BJ (cell line): ENCODE data around the gene CDK17. TPM values are rescaled to one million over a fixed set of nuclear protein-coding genes. Genes with fewer than 3 reads are reported as not detected.

Experiments used
- CTCF ChIA-PET: fragments of 350-600 bp; formaldehyde crosslinking; extraction: SDS; loops from one replicate; lab custom pipeline; 2021; ENCODE audit warnings: antibody characterized with exemption, inconsistent platforms; lab: Yijun Ruan, JAX
- POLR2A ChIA-PET: fragments of 300-600 bp; sonication (Branson Sonifier 250); formaldehyde crosslinking; extraction: SDS; loops from one replicate; lab custom pipeline; 2021; ENCODE audit warnings: antibody characterized with exemption; lab: Charles Lee
- DNase-seq: peaks from one replicate; pipeline ENCODE4 v3.0.0-alpha.2; 2011; ENCODE audit warnings: low read depth
- H3K27me3 ChIP-seq: 2 replicates; pipeline ENCODE4 v1.6.0; 2011; ENCODE audit warnings: low read length; ENCODE audit not compliant: control insufficient read depth, insufficient read depth
- H3K36me3 ChIP-seq: 2 replicates; pipeline ENCODE4 v1.5.1; 2011; ENCODE audit warnings: low read length; ENCODE audit not compliant: control insufficient read depth, insufficient read depth
- H3K4me3 ChIP-seq: 2 replicates; pipeline ENCODE4 v1.5.1; 2011; ENCODE audit warnings: low read depth, mild to moderate bottlenecking, control low read depth, low read length
- CTCF ChIP-seq: IDR thresholded peaks from 2 replicates; pipeline ENCODE4 v1.5.1; 2011; ENCODE audit warnings: low read depth, mild to moderate bottlenecking, control low read depth, inconsistent platforms, low read length, moderate library complexity; ENCODE audit not compliant: insufficient read depth
- polyA plus RNA-seq: library from polyadenylated mRNA; depleted of rRNA; stranded (reverse); fragments of >200 nt; gene quantifications from 2 replicates; pipeline ENCODE4 v1.2.3, GENCODE V29; 2011

The CDK17 gene
- polyA plus RNA-seq, 1 experiment = 14.8 TPM

GRCh38 chr12:96301732-96302131, 98.5 kb downstream of the CDK17 start:
- no peak for DNase-seq
- ChIA-PET POLR2A (no interaction called here), CTCF (no interaction called here)
- no peak for TF ChIP-seq CTCF
- no peaks in the 10 kb centered on the region for H3K36me3 ChIP-seq
- H3K27me3 ChIP-seq = no peaks in the 10 kb centered on the region
- no peak overlapping the region for H3K4me3 ChIP-seq

DNA sequence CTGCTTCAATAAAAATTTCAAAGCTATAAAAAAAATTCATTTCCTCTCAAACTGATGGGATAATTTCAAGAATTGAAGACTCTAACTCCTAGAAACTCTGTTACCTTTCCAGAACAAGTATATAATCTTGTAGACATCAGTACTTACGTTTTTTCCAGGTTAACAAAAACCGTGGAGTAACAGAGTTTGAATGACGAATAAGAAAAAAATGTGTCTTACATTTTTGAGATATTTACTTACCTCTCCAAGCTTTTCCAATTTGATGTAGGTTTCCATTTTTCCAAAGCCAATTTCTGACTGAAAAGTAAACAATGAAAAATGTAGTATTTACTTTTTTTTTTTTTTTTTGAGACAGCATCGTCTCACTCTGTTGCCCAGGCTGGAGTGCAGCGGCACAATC, 100.2 kb downstream of the CDK17 start:
- Histone ChIP-seq H3K4me3 (no peak overlapping the region), H3K27me3 (no peaks in the 10 kb centered on the region), H3K36me3 (no peaks in the 10 kb centered on the region)
- ChIA-PET POLR2A (no interaction called here), CTCF (interaction anchor here (0.6 kb wide), 1 partner anchor 25 kb away, joined by 4 read pairs; no protein-coding TSS in a partner anchor)
- no peak for TF ChIP-seq CTCF
- DNase-seq = no peak

DNA sequence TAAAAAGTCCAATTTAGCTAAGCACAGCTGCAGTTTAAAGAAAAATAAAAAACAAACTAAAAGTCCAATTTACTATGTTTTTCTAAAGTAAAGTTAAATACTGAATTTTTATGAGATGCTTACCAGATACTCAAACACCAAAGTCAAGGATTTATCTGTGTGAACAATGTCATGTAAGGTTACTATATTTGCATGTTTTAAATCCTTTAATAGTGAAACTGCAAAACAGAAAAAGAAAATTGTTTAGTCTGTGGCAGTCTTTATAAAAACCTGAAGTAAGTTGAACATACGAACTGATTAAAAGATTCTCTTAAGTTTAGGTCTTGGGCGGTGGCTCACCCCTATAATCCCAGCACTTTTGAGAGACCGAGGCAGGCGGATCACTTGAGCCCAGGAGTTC, 102.7 kb downstream of the CDK17 start:
- no peaks in the 10 kb centered on the region for H3K36me3 ChIP-seq
- no peak for DNase-seq
- TF ChIP-seq CTCF = no peak
- no peak overlapping the region for H3K4me3 ChIP-seq
- no peaks in the 10 kb centered on the region for H3K27me3 ChIP-seq
- ChIA-PET POLR2A (no interaction called here), CTCF (interaction anchor here (1.1 kb wide), 1 partner anchor 63 kb away, joined by 4 read pairs; no protein-coding TSS in a partner anchor)

GRCh38 chr12:96295532-96296160, 104.6 kb downstream of the CDK17 start:
- POLR2A ChIA-PET = no interaction called here
- Histone ChIP-seq H3K36me3 (no peaks in the 10 kb centered on the region), H3K27me3 (no peaks in the 10 kb centered on the region), H3K4me3 (no peak overlapping the region)
- CTCF ChIA-PET = interaction anchor here (1.0 kb wide), 1 partner anchor 221 kb away, joined by 3 read pairs; no protein-coding TSS in a partner anchor
- no peak for TF ChIP-seq CTCF
- no peak for DNase-seq

GRCh38 chr12:96294831-96295230, 105.4 kb downstream of the CDK17 start:
- Histone ChIP-seq H3K27me3 (no peaks in the 10 kb centered on the region), H3K4me3 (no peak overlapping the region), H3K36me3 (no peaks in the 10 kb centered on the region)
- POLR2A ChIA-PET = no interaction called here
- CTCF ChIA-PET = interaction anchor here (1.0 kb wide), 1 partner anchor 222 kb away, joined by 3 read pairs; no protein-coding TSS in a partner anchor
- no peak for TF ChIP-seq CTCF
- DNase-seq = peak; percentile 9
